CD8-positive, alpha-beta memory T cell (primary cell): Measurements from ENCODE around the gene EXOSC10. TPM values are rescaled to one million over a fixed set of nuclear protein-coding genes. Genes with fewer than 3 reads are reported as not detected.
"Not testable (repeated sequence)": the region's sequence is repeated elsewhere in the genome, so short reads cannot be mapped to it uniquely, and the experiment has no call there.

ENCODE experiments used
- CTCF ChIA-PET: fragments of 350-600 bp; sonication (Branson Sonifier 250); formaldehyde crosslinking; loops from one replicate; lab custom pipeline; 2021; ENCODE audit warnings: antibody characterized with exemption; lab: Charles Lee
- POLR2A ChIA-PET: fragments of 350-600 bp; sonication (Branson Sonifier 250); formaldehyde crosslinking; loops from one replicate; lab custom pipeline; 2021; ENCODE audit warnings: antibody characterized with exemption; lab: Charles Lee
- DNase-seq, 5 donors: peaks; one replicate each; pipeline versions ENCODE4 v3.0.0 to v3.0.0-alpha.2; 2020 to 2022; ENCODE audit warnings: mixed read lengths in 1 of 5
- H3K27ac ChIP-seq: one replicate; pipeline ENCODE4 v1.7.0; 2013; ENCODE audit warnings: low read depth, mild to moderate bottlenecking, low read length, moderate library complexity
- H3K27me3 ChIP-seq: 2 replicates; pipeline ENCODE4 v1.7.0; 2013; ENCODE audit warnings: low read length, mild to moderate bottlenecking; ENCODE audit not compliant: insufficient read depth, poor library complexity, severe bottlenecking
- H3K36me3 ChIP-seq: 2 replicates; pipeline ENCODE4 v1.7.0; 2013; ENCODE audit warnings: mild to moderate bottlenecking, low read length, moderate library complexity; ENCODE audit not compliant: insufficient read depth
- H3K4me1 ChIP-seq: 2 replicates; pipeline ENCODE4 v1.7.0; 2013; ENCODE audit warnings: mild to moderate bottlenecking, low read length, moderate library complexity; ENCODE audit not compliant: insufficient read depth
- H3K4me3 ChIP-seq: 2 replicates; pipeline ENCODE4 v1.7.0; 2013; ENCODE audit warnings: mild to moderate bottlenecking, low read length
- H3K9me3 ChIP-seq: 2 replicates; pipeline ENCODE4 v1.7.0; 2013; ENCODE audit warnings: mild to moderate bottlenecking, low read length
- H3K27ac Mint-ChIP-seq, 8 donors: one replicate each; pipeline ENCODE4 v1.8.0; 2020 to 2021; ENCODE audit warnings: mixed read lengths in 8 of 8, mild to moderate bottlenecking in 6 of 8, inconsistent platforms in 3 of 8, moderate library complexity in 3 of 8
- H3K27me3 Mint-ChIP-seq, 2 donors: one replicate each; pipeline ENCODE4 v1.8.0; 2020 to 2021; ENCODE audit warnings: mixed read lengths in 2 of 2, mild to moderate bottlenecking in 1 of 2, moderate library complexity in 1 of 2
- H3K36me3 Mint-ChIP-seq, 3 donors: one replicate each; pipeline ENCODE4 v1.8.0; 2020 to 2021; ENCODE audit warnings: mixed read lengths in 3 of 3, inconsistent platforms in 1 of 3, mild to moderate bottlenecking in 1 of 3
- H3K4me1 Mint-ChIP-seq, 3 donors: one replicate each; pipeline ENCODE4 v1.8.0; 2020 to 2021; ENCODE audit warnings: mixed read lengths in 3 of 3, inconsistent platforms in 1 of 3, mild to moderate bottlenecking in 1 of 3
- H3K4me3 Mint-ChIP-seq, 7 donors: one replicate each; pipeline ENCODE4 v1.8.0; 2020 to 2021; ENCODE audit warnings: mixed read lengths in 7 of 7, mild to moderate bottlenecking in 6 of 7, moderate library complexity in 4 of 7, inconsistent platforms in 2 of 7
- H3K9me3 Mint-ChIP-seq, 5 donors: one replicate each; pipeline ENCODE4 v1.8.0; 2020 to 2022; ENCODE audit warnings: mixed read lengths in 5 of 5, mild to moderate bottlenecking in 3 of 5, moderate library complexity in 2 of 5, inconsistent platforms in 1 of 5
- polyA plus RNA-seq: library from polyadenylated mRNA; unstranded; fragments of 300-500 nt; fragmentation: Illumina TruSeq; gene quantifications from one replicate; pipeline ENCODE4 v1.2.3, GENCODE V29; 2021
- total RNA-seq, 2 experiments: library from RNA; stranded (reverse); gene quantifications; one replicate each; pipeline ENCODE4 v1.2.3, GENCODE V29; 2021

EXOSC10 gene
- total and polyA plus RNA-seq, 3 experiments from 2014 or later = 46.4 to 94.0 (median 92.9) TPM

- Mint-ChIP-seq H3K27me3 (no peaks in the 10 kb centered on the region), H3K4me3 (peak overlapping the region in 1 of 7 donors; percentile 18), H3K4me1 (peaks cover 0 to 5% (median 3%) of the 10 kb centered on the region in 3 donors), H3K27ac (peak overlapping the region in 2 of 8 donors; percentile 50 to 62), H3K9me3 (no peaks in the 10 kb centered on the region), H3K36me3 (peaks cover 0 to 49% (median 19%) of the 10 kb centered on the region in 3 donors)
- Histone ChIP-seq H3K4me3 (no peak overlapping the region), H3K9me3 (no peaks in the 10 kb centered on the region), H3K4me1 (no peaks in the 10 kb centered on the region), H3K27me3 (no peaks in the 10 kb centered on the region), H3K27ac (no peak overlapping the region), H3K36me3 (peaks cover 21% of the 10 kb centered on the region)
- POLR2A ChIA-PET = no interaction called here
- no peak for DNase-seq
- CTCF ChIA-PET = interaction anchor here (0.6 kb wide), 1 partner anchor 10 kb away, joined by 3 read pairs; no protein-coding TSS in a partner anchor
Observed at GRCh38 chr1:11105586-11105985, 5.9 kb upstream of the EXOSC10 start.

DNA sequence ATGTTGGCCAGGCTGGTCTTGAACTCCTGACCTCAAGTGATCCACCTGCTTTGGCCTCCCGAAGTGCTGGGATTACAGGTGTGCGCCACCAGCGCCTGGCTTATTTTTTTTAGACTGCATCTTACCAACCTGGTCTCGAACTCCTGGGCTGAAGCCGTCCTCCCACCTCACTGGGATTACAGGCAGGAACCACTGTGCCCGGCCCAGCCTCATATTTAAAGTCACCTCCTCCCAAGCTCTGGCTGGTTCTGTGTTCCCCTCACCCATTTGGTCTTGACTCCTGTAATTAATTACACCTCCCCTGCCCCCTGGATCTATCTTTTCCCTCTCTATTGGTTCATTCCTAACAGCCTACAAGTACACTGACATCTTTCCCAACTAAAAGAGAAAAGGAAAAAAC, 1.7 kb upstream of the EXOSC10 start:
- no peak for DNase-seq
- Histone ChIP-seq H3K36me3 (peaks cover 10% of the 10 kb centered on the region), H3K27me3 (no peaks in the 10 kb centered on the region), H3K9me3 (no peaks in the 10 kb centered on the region), H3K27ac (no peak overlapping the region), H3K4me1 (peaks cover 18% of the 10 kb centered on the region), H3K4me3 (no peak overlapping the region)
- peaks cover 19 to 26% (median 20%) of the 10 kb centered on the region in 3 donors for H3K4me1 Mint-ChIP-seq
- peak overlapping the region; percentile 21 to 82 (median 60) for H3K4me3 Mint-ChIP-seq
- H3K27me3 Mint-ChIP-seq = no peaks in the 10 kb centered on the region
- POLR2A ChIA-PET = no interaction called here
- H3K36me3 Mint-ChIP-seq = peaks cover 0 to 31% (median 6%) of the 10 kb centered on the region in 3 donors
- CTCF ChIA-PET = interaction anchor here (1.5 kb wide), 1 partner anchor 42 kb away, joined by 3 read pairs; the partner anchor contains the start of gene SRM
- peak overlapping the region in 5 of 8 donors; percentile 24 to 91 (median 57) for H3K27ac Mint-ChIP-seq
- H3K9me3 Mint-ChIP-seq = no peaks in the 10 kb centered on the region

GRCh38 chr1:11100806-11101205, 1.1 kb upstream of the EXOSC10 start:
- H3K27me3 Mint-ChIP-seq, H3K9me3 ChIP-seq, H3K27ac Mint-ChIP-seq, DNase-seq, H3K36me3 ChIP-seq, H3K27me3 ChIP-seq, H3K4me3 ChIP-seq, H3K27ac ChIP-seq, POLR2A ChIA-PET, H3K9me3 Mint-ChIP-seq: not testable (repeated sequence)
- peak overlapping the region in 3 of 7 donors; percentile 16 to 72 (median 60) for H3K4me3 Mint-ChIP-seq
- peaks cover 19 to 26% (median 20%) of the 10 kb centered on the region in 3 donors for H3K4me1 Mint-ChIP-seq
- peaks cover 18% of the 10 kb centered on the region for H3K4me1 ChIP-seq
- H3K36me3 Mint-ChIP-seq = peaks cover 0 to 30% (median under 1%) of the 10 kb centered on the region in 3 donors
- CTCF ChIA-PET = interaction anchor here (1.5 kb wide), 1 partner anchor 41 kb away, joined by 3 read pairs; the partner anchor contains the start of gene SRM

GRCh38 chr1:11100149-11100493, 452 bp upstream of the EXOSC10 start:
- no peaks in the 10 kb centered on the region for H3K9me3 ChIP-seq
- no peak for DNase-seq
- H3K36me3 Mint-ChIP-seq = peaks cover 0 to 28% (median 4%) of the 10 kb centered on the region in 3 donors
- H3K9me3 Mint-ChIP-seq = no peaks in the 10 kb centered on the region
- ChIA-PET POLR2A (interaction anchor here (1.0 to 1.7 kb wide), 3 partner anchors 24 to 88 kb away, joined by 3 to 9 read pairs (median 3); partner anchors contain the start of gene TARDBP), CTCF (interaction anchor here (4.2 kb wide), 1 partner anchor 63 kb away, joined by 32 read pairs; no protein-coding TSS in a partner anchor)
- H3K36me3 ChIP-seq = peaks cover 15% of the 10 kb centered on the region
- peak overlapping the region; percentile 90 to 96 (median 96) for H3K27ac Mint-ChIP-seq
- H3K4me1 ChIP-seq = peaks cover 18% of the 10 kb centered on the region
- peak overlapping the region; percentile 90 to 98 (median 93) for H3K4me3 Mint-ChIP-seq
- no peaks in the 10 kb centered on the region for H3K27me3 Mint-ChIP-seq
- peaks cover 19 to 26% (median 20%) of the 10 kb centered on the region in 3 donors for H3K4me1 Mint-ChIP-seq
- H3K4me3 ChIP-seq = peak overlapping the region; percentile 83
- H3K27me3 ChIP-seq = no peaks in the 10 kb centered on the region
- peak overlapping the region; percentile 94 for H3K27ac ChIP-seq

DNA sequence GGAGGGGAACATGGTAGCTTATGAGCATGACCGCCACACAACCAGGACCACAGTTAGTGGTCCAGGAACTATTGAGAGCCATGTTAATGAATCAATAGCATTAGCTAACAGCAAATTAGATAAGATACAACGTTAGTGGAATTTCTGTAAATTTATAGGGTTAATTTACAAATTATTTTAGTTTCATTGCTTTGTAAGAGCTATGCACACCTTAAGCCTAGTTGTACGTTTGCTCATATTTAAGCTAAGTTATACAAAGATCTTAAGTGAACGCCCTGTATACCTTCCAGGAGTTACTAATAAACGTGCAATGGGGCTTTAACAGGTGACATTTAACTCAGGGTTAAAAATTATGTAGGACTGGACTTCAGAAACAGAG, 749 bp downstream of the EXOSC10 start:
- H3K27me3 Mint-ChIP-seq = no peaks in the 10 kb centered on the region
- no peaks in the 10 kb centered on the region for H3K9me3 ChIP-seq
- H3K4me1 ChIP-seq = peaks cover 18% of the 10 kb centered on the region
- peak overlapping the region; percentile 83 for H3K4me3 ChIP-seq
- CTCF ChIA-PET = interaction anchor here (1.3 to 4.2 kb wide), 3 partner anchors 10 to 621 kb away, joined by 3 to 32 read pairs (median 4); no protein-coding TSS in a partner anchor
- peak overlapping the region; percentile 90 to 96 (median 94) for H3K27ac Mint-ChIP-seq
- POLR2A ChIA-PET = interaction anchor here (0.8 to 1.7 kb wide), 3 partner anchors 23 to 39 kb away, joined by 3 to 9 read pairs (median 3); partner anchors contain the start of gene SRM
- no peaks in the 10 kb centered on the region for H3K27me3 ChIP-seq
- peaks cover 19 to 26% (median 20%) of the 10 kb centered on the region in 3 donors for H3K4me1 Mint-ChIP-seq
- H3K4me3 Mint-ChIP-seq = peak overlapping the region; percentile 90 to 98 (median 93)
- peak overlapping the region; percentile 94 for H3K27ac ChIP-seq
- H3K36me3 ChIP-seq = peaks cover 15% of the 10 kb centered on the region
- no peaks in the 10 kb centered on the region for H3K9me3 Mint-ChIP-seq
- peaks cover 0 to 28% (median 4%) of the 10 kb centered on the region in 3 donors for H3K36me3 Mint-ChIP-seq
- DNase-seq = no peak

DNA sequence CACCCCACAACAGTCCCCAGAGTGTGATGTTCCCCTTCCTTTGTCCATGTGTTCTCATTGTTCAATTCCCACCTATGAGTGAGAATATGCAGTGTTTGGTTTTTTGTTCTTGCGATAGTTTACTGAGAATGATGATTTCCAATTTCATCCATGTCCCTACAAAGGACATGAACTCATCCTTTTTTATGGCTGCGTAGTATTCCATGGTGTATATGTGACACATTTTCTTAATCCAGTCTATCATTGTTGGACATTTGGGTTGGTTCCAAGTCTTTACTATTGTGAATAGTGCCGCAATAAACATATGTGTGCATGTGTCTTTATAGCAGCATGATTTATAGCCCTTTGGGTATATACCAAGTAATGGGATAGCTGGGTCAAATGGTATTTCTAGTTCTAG, 15.9 kb downstream of the EXOSC10 start:
- peaks cover 16 to 69% (median 18%) of the 10 kb centered on the region in 3 donors for H3K36me3 Mint-ChIP-seq
- CTCF ChIA-PET, H3K27ac Mint-ChIP-seq, H3K4me1 Mint-ChIP-seq, H3K9me3 Mint-ChIP-seq, H3K4me3 Mint-ChIP-seq, H3K9me3 ChIP-seq, POLR2A ChIA-PET, H3K4me3 ChIP-seq, H3K27ac ChIP-seq, H3K27me3 ChIP-seq, H3K27me3 Mint-ChIP-seq, DNase-seq, H3K4me1 ChIP-seq: not testable (repeated sequence)
- peaks cover 50% of the 10 kb centered on the region for H3K36me3 ChIP-seq

GRCh38 chr1:11080931-11081330, 18.7 kb downstream of the EXOSC10 start:
- Mint-ChIP-seq H3K27ac (no peak overlapping the region), H3K27me3 (no peaks in the 10 kb centered on the region), H3K9me3 (no peaks in the 10 kb centered on the region), H3K4me3 (no peak overlapping the region), H3K36me3 (peaks cover 4 to 68% (median 15%) of the 10 kb centered on the region in 3 donors), H3K4me1 (no peaks in the 10 kb centered on the region)
- no peak overlapping the region for H3K27ac ChIP-seq
- ChIA-PET CTCF (no interaction called here), POLR2A (no interaction called here)
- H3K9me3 ChIP-seq = no peaks in the 10 kb centered on the region
- H3K27me3 ChIP-seq = no peaks in the 10 kb centered on the region
- peaks cover 51% of the 10 kb centered on the region for H3K36me3 ChIP-seq
- H3K4me1 ChIP-seq = no peaks in the 10 kb centered on the region
- no peak overlapping the region for H3K4me3 ChIP-seq
- no peak for DNase-seq

GRCh38 chr1:11078631-11079030, 21.0 kb downstream of the EXOSC10 start:
- H3K4me1 Mint-ChIP-seq = no peaks in the 10 kb centered on the region
- Histone ChIP-seq H3K9me3 (no peaks in the 10 kb centered on the region), H3K27ac (no peak overlapping the region), H3K4me1 (no peaks in the 10 kb centered on the region), H3K27me3 (no peaks in the 10 kb centered on the region), H3K36me3 (peaks cover 71% of the 10 kb centered on the region), H3K4me3 (no peak overlapping the region)
- peak overlapping the region in 2 of 8 donors; percentile 74 to 92 for H3K27ac Mint-ChIP-seq
- ChIA-PET POLR2A (no interaction called here), CTCF (interaction anchor here (1.2 kb wide), 1 partner anchor 41 kb away, joined by 3 read pairs; no protein-coding TSS in a partner anchor)
- H3K36me3 Mint-ChIP-seq = peaks cover 7 to 79% (median 17%) of the 10 kb centered on the region in 3 donors
- no peaks in the 10 kb centered on the region for H3K27me3 Mint-ChIP-seq
- DNase-seq = no peak
- no peaks in the 10 kb centered on the region for H3K9me3 Mint-ChIP-seq
- H3K4me3 Mint-ChIP-seq = no peak overlapping the region
